HAP-1 (cell line): Measurements from ENCODE around the gene MRPL19.

Source experiments
- DNase-seq, 2 experiments: peaks; one replicate each; pipeline ENCODE4 v3.0.0-alpha.2; 2016 to 2020; ENCODE audit warnings: low spot score in 2 of 2
- H3K27me3 ChIP-seq: fragments of 250-450 bp; sonication (Bioruptor Pico); 2 replicates; pipeline ENCODE4 v1.5.1; 2020; ENCODE audit warnings: low read depth, mild to moderate bottlenecking, moderate library complexity
- H3K36me3 ChIP-seq: fragments of 250-450 bp; sonication (Bioruptor Pico); replicated peaks from 2 replicates; pipeline ENCODE4 v1.5.1; 2020; ENCODE audit warnings: mild to moderate bottlenecking
- H3K4me1 ChIP-seq: fragments of 250-450 bp; sonication (Bioruptor Pico); 2 replicates; pipeline ENCODE4 v1.5.1; 2020; ENCODE audit warnings: mild to moderate bottlenecking
- H3K4me3 ChIP-seq: fragments of 250-450 bp; sonication (Bioruptor Pico); 2 replicates; pipeline ENCODE4 v1.5.1; 2020; ENCODE audit warnings: mild to moderate bottlenecking, moderate library complexity
- H3K9me3 ChIP-seq: fragments of 250-450 bp; sonication (Bioruptor Pico); 2 replicates; pipeline ENCODE4 v1.5.1; 2020; ENCODE audit warnings: mild to moderate bottlenecking, moderate library complexity
- in situ Hi-C: fragments of 300-500 bp; cut with MboI; formaldehyde crosslinking; loops from 3 replicates; pipeline ENCODE4 v1.14.3; 2020; ENCODE audit warnings: low sequenced_read_pairs, inconsistent platforms, mixed read lengths

The MRPL19 gene

GRCh38 chr2:75608684-75609333 is 37.8 kb upstream of the MRPL19 start:
- H3K4me3 ChIP-seq, result peak overlapping the region; percentile 26
- DNase-seq, result peak; percentile 53 to 80
- in situ Hi-C loops, result loop anchor here (5.0 to 25.0 kb wide), 4 partner anchors 142 to 694 kb away; partner anchors contain the start of gene TACR1
- no peaks in the 10 kb centered on the region for H3K36me3 ChIP-seq
- H3K4me1 ChIP-seq, result peaks cover 6% of the 10 kb centered on the region; the same call in 1 of the 2 replicates
- no peaks in the 10 kb centered on the region for H3K9me3 ChIP-seq
- H3K27me3 ChIP-seq, result no peaks in the 10 kb centered on the region

GRCh38 chr2:75609334-75609689 is 37.3 kb upstream of the MRPL19 start:
- Histone ChIP-seq H3K9me3 (no peaks in the 10 kb centered on the region), H3K4me1 (peaks cover 6% of the 10 kb centered on the region; the same call in 1 of the 2 replicates), H3K36me3 (no peaks in the 10 kb centered on the region), H3K4me3 (no peak overlapping the region; the same call in 1 of the 2 replicates), H3K27me3 (no peaks in the 10 kb centered on the region)
- DNase-seq, result no peak
- in situ Hi-C loops, result loop anchor here (5.0 to 25.0 kb wide), 4 partner anchors 142 to 695 kb away; partner anchors contain the start of gene TACR1

- Histone ChIP-seq H3K9me3 (no peaks in the 10 kb centered on the region), H3K4me1 (peaks cover 6% of the 10 kb centered on the region; the same call in 1 of the 2 replicates), H3K27me3 (no peaks in the 10 kb centered on the region), H3K36me3 (no peaks in the 10 kb centered on the region), H3K4me3 (no peak overlapping the region)
- in situ Hi-C loops, result loop anchor here (5.0 to 25.0 kb wide), 4 partner anchors 143 to 695 kb away; partner anchors contain the start of gene TACR1
- DNase-seq, result no peak
Observed at GRCh38 chr2:75609937-75610508, 36.6 kb upstream of the MRPL19 start.

GRCh38 chr2:75610671-75611070 is 35.9 kb upstream of the MRPL19 start:
- peaks cover 6% of the 10 kb centered on the region; the same call in 1 of the 2 replicates for H3K4me1 ChIP-seq
- in situ Hi-C loops, result loop anchor here (25.0 kb wide), 1 partner anchor 423 kb away; the partner anchor contains the start of gene TACR1
- no peaks in the 10 kb centered on the region for H3K9me3 ChIP-seq
- no peaks in the 10 kb centered on the region for H3K27me3 ChIP-seq
- H3K4me3 ChIP-seq, result no peak overlapping the region
- DNase-seq, result no peak
- H3K36me3 ChIP-seq, result no peaks in the 10 kb centered on the region

- H3K27me3 ChIP-seq, result no peaks in the 10 kb centered on the region
- no peaks in the 10 kb centered on the region for H3K36me3 ChIP-seq
- peaks cover 6% of the 10 kb centered on the region; the same call in 1 of the 2 replicates for H3K4me1 ChIP-seq
- no peak overlapping the region for H3K4me3 ChIP-seq
- no peaks in the 10 kb centered on the region for H3K9me3 ChIP-seq
- in situ Hi-C loops, result loop anchor here (25.0 kb wide), 1 partner anchor 425 kb away; the partner anchor contains the start of gene TACR1
- DNase-seq, result no peak
Observed at GRCh38 chr2:75612108-75612861, 34.3 kb upstream of the MRPL19 start.

GRCh38 chr2:75612862-75613243 is 33.7 kb upstream of the MRPL19 start:
- DNase-seq, result no peak

GRCh38 chr2:75614162-75614651 is 32.4 kb upstream of the MRPL19 start:
- H3K4me1 ChIP-seq, result no peaks in the 10 kb centered on the region
- no peak for DNase-seq
- no peaks in the 10 kb centered on the region for H3K36me3 ChIP-seq
- no peaks in the 10 kb centered on the region for H3K27me3 ChIP-seq
- H3K9me3 ChIP-seq, result no peaks in the 10 kb centered on the region
- in situ Hi-C loops, result loop anchor here (25.0 kb wide), 1 partner anchor 427 kb away; the partner anchor contains the start of gene TACR1
- H3K4me3 ChIP-seq, result no peak overlapping the region

More at GRCh38 chr2:75612862-75613243, 33.7 kb upstream of the MRPL19 start:
- no peaks in the 10 kb centered on the region for H3K9me3 ChIP-seq
- peaks cover 6% of the 10 kb centered on the region; the same call in 1 of the 2 replicates for H3K4me1 ChIP-seq
- no peaks in the 10 kb centered on the region for H3K36me3 ChIP-seq
- no peak overlapping the region for H3K4me3 ChIP-seq
- in situ Hi-C loops, result loop anchor here (25.0 kb wide), 1 partner anchor 426 kb away; the partner anchor contains the start of gene TACR1
- no peaks in the 10 kb centered on the region for H3K27me3 ChIP-seq

- in situ Hi-C loops, result loop anchor here (25.0 kb wide), 1 partner anchor 429 kb away; the partner anchor contains the start of gene TACR1
- H3K36me3 ChIP-seq, result no peaks in the 10 kb centered on the region
- no peaks in the 10 kb centered on the region for H3K27me3 ChIP-seq
- no peaks in the 10 kb centered on the region for H3K9me3 ChIP-seq
- no peak for DNase-seq
- H3K4me1 ChIP-seq, result no peaks in the 10 kb centered on the region
- no peak overlapping the region for H3K4me3 ChIP-seq
Observed at GRCh38 chr2:75616406-75616805, 30.2 kb upstream of the MRPL19 start.

- Histone ChIP-seq H3K9me3 (no peaks in the 10 kb centered on the region), H3K36me3 (no peaks in the 10 kb centered on the region), H3K4me3 (no peak overlapping the region), H3K27me3 (no peaks in the 10 kb centered on the region), H3K4me1 (no peaks in the 10 kb centered on the region)
- in situ Hi-C loops, result loop anchor here (25.0 kb wide), 1 partner anchor 430 kb away; the partner anchor contains the start of gene TACR1
- DNase-seq, result no peak
Observed at GRCh38 chr2:75616933-75617332, 29.6 kb upstream of the MRPL19 start.

GRCh38 chr2:75619956-75620740 is 26.4 kb upstream of the MRPL19 start:
- Histone ChIP-seq H3K9me3 (no peaks in the 10 kb centered on the region), H3K36me3 (no peaks in the 10 kb centered on the region), H3K4me3 (no peak overlapping the region), H3K4me1 (no peaks in the 10 kb centered on the region), H3K27me3 (peaks cover 3% of the 10 kb centered on the region; the same call in 1 of the 2 replicates)
- in situ Hi-C loops, result loop anchor here (25.0 kb wide), 1 partner anchor 433 kb away; the partner anchor contains the start of gene TACR1
- DNase-seq, result no peak

GRCh38 chr2:75621228-75621627 is 25.4 kb upstream of the MRPL19 start:
- H3K9me3 ChIP-seq, result no peaks in the 10 kb centered on the region
- in situ Hi-C loops, result loop anchor here (25.0 kb wide), 1 partner anchor 434 kb away; the partner anchor contains the start of gene TACR1
- H3K27me3 ChIP-seq, result peaks cover 3% of the 10 kb centered on the region; the same call in 1 of the 2 replicates
- H3K36me3 ChIP-seq, result no peaks in the 10 kb centered on the region
- no peaks in the 10 kb centered on the region for H3K4me1 ChIP-seq
- no peak for DNase-seq
- H3K4me3 ChIP-seq, result no peak overlapping the region

- no peaks in the 10 kb centered on the region for H3K9me3 ChIP-seq
- no peaks in the 10 kb centered on the region for H3K4me1 ChIP-seq
- no peaks in the 10 kb centered on the region for H3K36me3 ChIP-seq
- DNase-seq, result no peak
- peaks cover 3% of the 10 kb centered on the region; the same call in 1 of the 2 replicates for H3K27me3 ChIP-seq
- in situ Hi-C loops, result loop anchor here (25.0 kb wide), 1 partner anchor 435 kb away; the partner anchor contains the start of gene TACR1
- H3K4me3 ChIP-seq, result no peak overlapping the region
Observed at GRCh38 chr2:75622500-75622899, 24.1 kb upstream of the MRPL19 start.
